Mesenchymal stem cell (in vitro differentiated cells and primary cell): ENCODE results near the gene ZFP69B. TPM values are rescaled to one million over a fixed set of nuclear protein-coding genes. Genes with fewer than 3 reads are reported as not detected.

Source experiments
- DNase-seq: peaks from one replicate; pipeline ENCODE4 v3.0.0-alpha.2; 2013
- H2AFZ ChIP-seq: one replicate; pipeline ENCODE4 v1.6.1; 2013; ENCODE audit warnings: low read depth, mild to moderate bottlenecking, control low read depth, inconsistent platforms, low read length, moderate library complexity
- H2AK5ac ChIP-seq: 2 replicates; pipeline ENCODE4 v1.6.1; 2013; ENCODE audit warnings: low read length, moderate library complexity, mild to moderate bottlenecking, inconsistent platforms; ENCODE audit not compliant: severe bottlenecking
- H2BK120ac ChIP-seq: one replicate; pipeline ENCODE4 v1.6.1; 2013; ENCODE audit warnings: low read depth, mild to moderate bottlenecking, inconsistent platforms, low read length, moderate library complexity
- H2BK12ac ChIP-seq, 2 experiments: one replicate each; pipeline ENCODE4 v1.6.1; 2013; ENCODE audit warnings: inconsistent platforms in 2 of 2, low read length in 2 of 2, mild to moderate bottlenecking in 2 of 2, moderate library complexity in 2 of 2, control low read depth in 1 of 2
- H2BK15ac ChIP-seq: one replicate; pipeline ENCODE4 v1.6.1; 2013; ENCODE audit warnings: mild to moderate bottlenecking, low read depth, inconsistent platforms; ENCODE audit not compliant: poor library complexity, severe bottlenecking
- H2BK5ac ChIP-seq: 2 replicates; pipeline ENCODE4 v1.6.1; 2013; ENCODE audit warnings: low read depth, mild to moderate bottlenecking, low read length, control low read depth, inconsistent platforms; ENCODE audit not compliant: poor library complexity, severe bottlenecking
- H3K14ac ChIP-seq, 2 experiments: one replicate each; pipeline ENCODE4 v1.6.1; 2013; ENCODE audit warnings: inconsistent platforms in 2 of 2, low read length in 2 of 2, control low read depth in 1 of 2, mild to moderate bottlenecking in 1 of 2, moderate library complexity in 1 of 2
- H3K18ac ChIP-seq, 2 experiments: one replicate each; pipeline ENCODE4 v1.6.1; 2013; ENCODE audit warnings: inconsistent platforms in 2 of 2, low read length in 2 of 2, control low read depth in 1 of 2, low read depth in 1 of 2, mild to moderate bottlenecking in 1 of 2
- H3K23ac ChIP-seq, 2 experiments: one replicate each; pipeline ENCODE4 v1.6.1; 2013; ENCODE audit warnings: inconsistent platforms in 2 of 2, low read length in 2 of 2, mild to moderate bottlenecking in 2 of 2, moderate library complexity in 2 of 2, control low read depth in 1 of 2
- H3K27ac ChIP-seq: 2 replicates; pipeline ENCODE4 v1.5.1; 2013; ENCODE audit warnings: mild to moderate bottlenecking, moderate library complexity, low read length, control low read depth, inconsistent platforms; ENCODE audit not compliant: poor library complexity, severe bottlenecking
- H3K27me3 ChIP-seq, 2 experiments: 2 replicates each; pipeline versions ENCODE4 v1.6.1 to v1.7.0; 2013; ENCODE audit warnings: low read length in 2 of 2, mild to moderate bottlenecking in 2 of 2, moderate library complexity in 2 of 2, control low read depth in 1 of 2, inconsistent platforms in 1 of 2; ENCODE audit not compliant: control insufficient read depth in 1 of 2, insufficient read depth in 1 of 2
- H3K36me3 ChIP-seq, 2 experiments: 2 replicates each; pipeline versions ENCODE4 v1.6.1 to v1.7.0; 2013; ENCODE audit warnings: low read length in 2 of 2, control low read depth in 1 of 2, inconsistent platforms in 1 of 2, low read depth in 1 of 2, mild to moderate bottlenecking in 1 of 2; ENCODE audit not compliant: insufficient read depth in 2 of 2, control insufficient read depth in 1 of 2
- H3K4ac ChIP-seq, 2 experiments: one replicate each; pipeline ENCODE4 v1.6.1; 2013; ENCODE audit warnings: inconsistent platforms in 2 of 2, low read length in 2 of 2, mild to moderate bottlenecking in 2 of 2, moderate library complexity in 2 of 2, control low read depth in 1 of 2, low read depth in 1 of 2
- H3K4me1 ChIP-seq: 2 replicates; pipeline ENCODE4 v1.6.1; 2013; ENCODE audit warnings: low read depth, low read length, control low read depth; ENCODE audit not compliant: control insufficient read depth, insufficient read depth
- H3K4me2 ChIP-seq: 2 replicates; pipeline ENCODE4 v1.6.1; 2013; ENCODE audit warnings: low read length, mild to moderate bottlenecking, inconsistent platforms; ENCODE audit not compliant: poor library complexity, severe bottlenecking
- H3K4me3 ChIP-seq, 2 experiments: 2 replicates each; pipeline versions ENCODE4 v1.5.1 to v1.7.0; 2013; ENCODE audit warnings: low read length in 2 of 2, mild to moderate bottlenecking in 2 of 2, control low read depth in 1 of 2, low read depth in 1 of 2; ENCODE audit not compliant: insufficient read depth in 1 of 2
- H3K79me1 ChIP-seq: replicated peaks from 2 replicates; pipeline ENCODE4 v1.6.1; 2013; ENCODE audit warnings: mild to moderate bottlenecking, control low read depth, low read length, inconsistent platforms; ENCODE audit not compliant: poor library complexity, severe bottlenecking
- H3K9ac ChIP-seq: 2 replicates; pipeline ENCODE4 v1.7.0; 2013; ENCODE audit warnings: mild to moderate bottlenecking, low read length, moderate library complexity
- H3K9me3 ChIP-seq: 2 replicates; pipeline ENCODE4 v1.7.0; 2013; ENCODE audit warnings: mild to moderate bottlenecking, low read length; ENCODE audit not compliant: control insufficient read depth
- H4K8ac ChIP-seq: one replicate; pipeline ENCODE4 v1.6.1; 2013; ENCODE audit warnings: inconsistent platforms, mild to moderate bottlenecking, low read length, moderate library complexity
- H4K91ac ChIP-seq: one replicate; pipeline ENCODE4 v1.6.1; 2013; ENCODE audit warnings: mild to moderate bottlenecking, low read length, inconsistent platforms
- WGBS: methylation state at CpG from one replicate; pipeline ENCODE4 v1.1.7; 2013; ENCODE audit warnings: mixed read lengths; 5-methylcytosine and 5-hydroxymethylcytosine counted together
- polyA plus RNA-seq, 2 experiments: library from polyadenylated mRNA; stranded (reverse); fragments of 200-250 nt; gene quantifications; one replicate each; pipeline ENCODE4 v1.2.3, GENCODE V29; 2013

ZFP69B gene
- 2.9 TPM for polyA plus RNA-seq (2013, experiment 1 of 2)
- 2.5 TPM for polyA plus RNA-seq (2013, experiment 2 of 2)

DNA sequence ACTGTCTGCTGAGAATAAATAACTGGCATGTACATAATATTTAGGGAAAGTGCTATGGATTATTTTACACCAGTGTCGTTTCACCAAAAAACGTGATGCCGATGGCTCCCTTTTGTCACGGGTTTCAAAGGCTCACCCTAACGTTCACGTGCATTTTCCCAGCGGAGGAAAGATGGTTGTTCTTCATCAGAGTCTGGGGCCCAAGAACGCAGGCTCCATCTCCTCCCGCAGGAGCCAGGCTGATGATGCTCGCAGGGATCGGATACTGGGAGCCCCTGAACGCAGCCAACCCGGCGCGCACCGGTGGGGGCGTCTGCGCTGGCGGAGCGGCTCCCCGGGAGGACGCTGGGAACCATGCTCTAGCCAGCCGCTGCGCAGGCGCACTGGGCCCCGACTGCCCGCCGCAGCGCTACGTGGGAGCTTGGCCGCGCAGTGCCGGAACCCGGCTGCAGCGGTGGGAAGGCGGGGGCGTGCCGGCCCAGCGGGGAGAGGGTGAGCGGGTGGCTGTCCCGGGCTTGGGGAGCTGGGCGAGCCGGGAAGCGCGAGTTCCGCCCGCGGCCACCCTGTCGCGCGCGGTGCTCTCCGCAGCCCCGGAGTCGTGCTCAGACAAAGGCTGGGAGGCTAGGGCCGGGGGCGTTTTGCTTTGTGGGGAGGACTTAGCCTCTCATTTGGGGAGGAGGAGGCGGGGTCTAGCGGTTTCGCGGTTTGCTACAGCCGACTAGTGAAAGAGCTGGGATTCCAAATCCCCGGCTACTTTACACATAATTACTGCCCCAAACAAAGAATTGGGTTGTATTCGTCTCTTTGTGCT lies at the start of gene ZFP69B:
Gene ZFP69B, plus strand, starts transcription at position 793 of the 811 bp plus-strand sequence. CDS start 486 bp downstream, outside the sequence.
- DNase-seq = peak; percentile 92
- peak within 1 kb of the TSS; percentile 70 for H3K4me2 ChIP-seq
- peak within 1 kb of the TSS; percentile 64 for H4K91ac ChIP-seq
- H2BK120ac ChIP-seq = no peak within 1 kb of the TSS
- H2BK12ac ChIP-seq = no peak within 1 kb of the TSS
- peak within 1 kb of the TSS in 1 of 2 experiments; percentile 61 for H3K14ac ChIP-seq
- peaks cover 38% of the 10 kb centered on the region for H3K9me3 ChIP-seq
- H3K79me1 ChIP-seq = peaks cover 4% of the 10 kb centered on the region
- peak within 1 kb of the TSS; percentile 94 for H3K9ac ChIP-seq
- H2BK15ac ChIP-seq = peak within 1 kb of the TSS; percentile 83
- H2BK5ac ChIP-seq = peak within 1 kb of the TSS; percentile 10
- no peak within 1 kb of the TSS for H2AK5ac ChIP-seq
- H3K23ac ChIP-seq = no peak within 1 kb of the TSS
- peak within 1 kb of the TSS; percentile 74 for H2AFZ ChIP-seq
- H3K4ac ChIP-seq = peak within 1 kb of the TSS in 1 of 2 experiments; percentile 51
- H3K18ac ChIP-seq = peak within 1 kb of the TSS; percentile 55 to 81
- H3K27me3 ChIP-seq = no peaks in the 10 kb centered on the region
- H3K27ac ChIP-seq = peak within 1 kb of the TSS; percentile 75
- peak within 1 kb of the TSS; percentile 59 for H4K8ac ChIP-seq
- peaks cover 3% of the 10 kb centered on the region for H3K4me1 ChIP-seq
- whole genome bisulfite sequencing = 3% methylated on average over 48 of the region's 64 CpGs
- H3K36me3 ChIP-seq = peaks cover 3 to 6% of the 10 kb centered on the region in 2 experiments
- peak within 1 kb of the TSS; percentile 77 to 91 for H3K4me3 ChIP-seq

DNA sequence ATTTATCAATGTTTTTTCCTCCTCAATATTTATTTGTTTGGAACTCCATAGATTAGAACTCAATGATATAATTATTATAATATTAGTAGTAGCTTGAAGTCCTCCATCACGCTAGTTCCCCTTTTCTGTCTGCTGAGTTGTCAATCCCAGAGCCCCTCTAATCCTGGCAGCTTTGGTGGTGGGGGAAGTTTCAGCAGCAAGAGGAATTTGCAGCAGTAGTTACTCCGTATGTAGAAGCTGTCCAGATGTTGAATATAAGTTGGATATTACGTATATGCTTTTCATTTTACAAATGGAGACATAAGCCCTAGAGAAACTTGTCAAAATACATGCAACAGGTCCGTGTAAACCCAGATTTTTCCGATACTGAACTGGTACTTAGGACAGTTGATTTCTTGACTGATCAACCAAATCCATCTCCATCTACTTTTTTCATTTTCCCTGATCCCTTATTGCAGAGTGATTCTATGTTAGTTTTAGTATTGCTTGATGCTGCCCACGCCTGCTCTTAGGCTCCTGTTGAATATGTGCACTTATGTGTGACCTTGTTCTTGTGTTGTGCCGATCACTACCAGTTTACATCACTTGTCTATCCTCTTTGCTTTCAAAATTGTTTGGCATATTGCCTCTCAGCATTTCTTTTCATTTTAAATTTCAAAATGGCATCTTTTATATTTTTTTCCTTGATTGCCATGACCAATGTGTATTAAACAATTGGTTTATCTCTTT lies 48.6 kb upstream of the ZFP69B start:
- H4K91ac ChIP-seq = no peak overlapping the region
- no peak overlapping the region for H3K14ac ChIP-seq
- H3K9ac ChIP-seq = no peak overlapping the region
- H2BK15ac ChIP-seq = no peak overlapping the region
- no peak overlapping the region for H3K4me2 ChIP-seq
- H3K23ac ChIP-seq = no peak overlapping the region
- DNase-seq = no peak
- no peak overlapping the region for H3K27ac ChIP-seq
- no peak overlapping the region for H4K8ac ChIP-seq
- no peak overlapping the region for H3K18ac ChIP-seq
- no peaks in the 10 kb centered on the region for H3K27me3 ChIP-seq
- no peak overlapping the region for H2AFZ ChIP-seq
- peaks cover 20% of the 10 kb centered on the region for H3K79me1 ChIP-seq
- H2BK5ac ChIP-seq = no peak overlapping the region
- H2BK120ac ChIP-seq = no peak overlapping the region
- no peak overlapping the region for H2AK5ac ChIP-seq
- H3K9me3 ChIP-seq = no peaks in the 10 kb centered on the region
- H3K4me3 ChIP-seq = no peak overlapping the region
- H3K4me1 ChIP-seq = no peaks in the 10 kb centered on the region
- 100% methylated on average over 4 of the region's 7 CpGs for WGBS
- no peak overlapping the region for H2BK12ac ChIP-seq
- H3K36me3 ChIP-seq = no peaks in the 10 kb centered on the region
- no peak overlapping the region for H3K4ac ChIP-seq

DNA sequence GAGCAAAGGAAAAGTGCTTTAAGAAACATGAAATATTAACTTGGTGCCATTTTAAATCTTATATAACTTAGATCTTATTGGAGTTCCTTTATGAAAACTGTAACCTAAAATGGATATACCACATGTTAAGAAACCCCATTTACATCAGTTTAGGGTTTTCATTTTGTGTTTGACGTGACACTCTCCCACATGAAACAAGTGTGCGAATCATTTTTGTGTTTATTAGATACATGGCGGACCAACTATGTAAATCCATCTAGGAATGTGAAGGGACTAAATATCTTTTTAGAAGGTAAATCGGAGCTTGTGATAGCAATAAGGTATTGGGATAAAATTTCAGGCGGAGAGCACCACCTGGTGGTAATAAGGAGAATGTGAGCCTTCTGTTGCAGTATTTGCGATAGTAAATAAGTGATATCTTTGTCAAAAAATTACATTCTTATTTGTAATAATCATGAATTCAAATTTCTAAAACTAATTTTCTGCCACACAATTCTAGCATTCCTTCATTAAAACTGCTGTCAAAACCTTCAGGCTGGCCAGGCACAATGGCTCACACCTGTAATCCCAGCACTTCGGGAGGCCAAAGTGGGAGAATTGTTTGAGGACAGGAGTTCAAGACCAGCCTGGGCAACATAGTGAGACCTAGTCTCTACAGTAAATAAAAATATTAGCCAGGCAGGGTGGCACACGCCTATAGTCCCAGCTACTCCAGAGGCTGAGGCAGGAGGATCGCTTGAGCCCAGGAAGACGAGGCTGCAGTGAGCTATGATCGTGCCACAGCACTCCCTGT lies 45.4 kb upstream of the ZFP69B start:
- 61% methylated on average over 10 of the region's 11 CpGs for WGBS
- H3K23ac ChIP-seq = no peak overlapping the region
- H3K4me2 ChIP-seq = no peak overlapping the region

More for the DNA sequence above, 45.4 kb upstream of the ZFP69B start:
- H2BK15ac ChIP-seq = no peak overlapping the region
- H4K8ac ChIP-seq = no peak overlapping the region
- H3K4ac ChIP-seq = no peak overlapping the region
- H2BK5ac ChIP-seq = no peak overlapping the region
- peak overlapping the region; percentile 60 for H3K9ac ChIP-seq
- no peak overlapping the region for H3K18ac ChIP-seq
- H3K79me1 ChIP-seq = peaks cover 23% of the 10 kb centered on the region
- no peak overlapping the region for H2AFZ ChIP-seq
- no peak overlapping the region for H3K4me3 ChIP-seq
- no peaks in the 10 kb centered on the region for H3K9me3 ChIP-seq
- H2BK120ac ChIP-seq = no peak overlapping the region
- no peaks in the 10 kb centered on the region for H3K27me3 ChIP-seq
- H4K91ac ChIP-seq = no peak overlapping the region
- H3K14ac ChIP-seq = no peak overlapping the region
- no peaks in the 10 kb centered on the region for H3K4me1 ChIP-seq
- DNase-seq = peak; percentile 69
- H3K27ac ChIP-seq = no peak overlapping the region
- no peak overlapping the region for H2AK5ac ChIP-seq
- H2BK12ac ChIP-seq = no peak overlapping the region
- H3K36me3 ChIP-seq = peaks cover 0 to 16% of the 10 kb centered on the region in 2 experiments
